ENCODE data around the gene GRK7. TPM values are rescaled to one million over a fixed set of nuclear protein-coding genes. Genes with fewer than 3 reads are reported as not detected.

GRK7 gene
- total and polyA plus RNA-seq, 2 of the 13 experiments (the other 11 are each of a cell fraction or from before 2014, with no cell fraction given), result not detected

DNA sequence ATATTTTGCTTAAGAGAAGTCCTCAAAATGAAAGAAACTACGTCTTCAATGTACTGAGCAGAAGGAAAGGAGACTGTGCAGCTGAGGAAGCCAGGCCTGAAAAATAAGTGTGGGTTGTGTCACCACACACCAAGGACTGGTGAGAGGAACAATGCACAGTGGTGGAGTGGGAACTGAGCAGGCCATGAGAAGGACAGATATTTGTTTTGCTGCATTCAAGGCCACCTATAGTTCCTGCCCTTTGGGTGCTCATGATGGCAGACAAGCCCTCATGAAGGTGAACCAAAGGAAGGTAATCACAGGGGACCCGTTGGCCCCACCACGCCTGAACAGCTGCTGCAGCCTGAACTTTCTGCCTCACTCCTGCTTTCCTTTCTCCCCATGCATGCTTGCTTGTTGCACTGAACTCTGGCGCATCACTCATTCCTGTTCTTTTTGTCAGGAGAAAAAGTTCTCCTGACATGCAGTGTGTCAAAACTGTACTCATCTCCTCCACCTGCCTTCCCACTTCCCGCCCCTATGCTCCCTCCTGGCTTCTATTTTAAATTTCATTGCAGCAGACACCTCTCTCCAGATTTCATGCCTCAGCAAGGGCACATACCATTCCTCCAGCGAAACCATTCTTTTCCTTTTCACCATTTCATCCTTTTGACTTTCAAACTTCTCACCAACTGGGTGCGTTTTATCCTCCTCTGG lies 27.3 kb upstream of the GRK7 start (continued):
- TF ChIP-seq, protein P1, sequence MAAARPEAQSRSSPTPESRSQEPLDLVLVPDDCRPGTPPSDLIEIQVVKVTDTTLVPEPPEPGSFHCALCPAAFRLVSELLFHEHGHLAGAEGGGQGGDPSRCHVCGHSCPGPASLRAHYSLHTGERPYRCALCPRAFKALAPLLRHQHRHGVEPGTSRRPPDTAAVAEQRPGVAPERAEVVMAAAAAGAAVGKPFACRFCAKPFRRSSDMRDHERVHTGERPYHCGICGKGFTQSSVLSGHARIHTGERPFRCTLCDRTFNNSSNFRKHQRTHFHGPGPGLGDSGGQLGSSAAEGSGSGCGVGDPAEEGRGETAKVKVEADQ (CRISPR knock-in tag; IDR thresholded peaks at IDR 0.05; ENCODE audit: borderline replicate concordance), result no peak
- TF ChIP-seq ELF1 (CRISPR knock-in tag; IDR thresholded peaks at IDR 0.05), result no peak
- TF ChIP-seq, protein P2, sequence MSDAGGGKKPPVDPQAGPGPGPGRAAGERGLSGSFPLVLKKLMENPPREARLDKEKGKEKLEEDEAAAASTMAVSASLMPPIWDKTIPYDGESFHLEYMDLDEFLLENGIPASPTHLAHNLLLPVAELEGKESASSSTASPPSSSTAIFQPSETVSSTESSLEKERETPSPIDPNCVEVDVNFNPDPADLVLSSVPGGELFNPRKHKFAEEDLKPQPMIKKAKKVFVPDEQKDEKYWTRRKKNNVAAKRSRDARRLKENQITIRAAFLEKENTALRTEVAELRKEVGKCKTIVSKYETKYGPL (CRISPR knock-in tag; IDR thresholded peaks at IDR 0.05), result no peak
- TF ChIP-seq, protein P3, sequence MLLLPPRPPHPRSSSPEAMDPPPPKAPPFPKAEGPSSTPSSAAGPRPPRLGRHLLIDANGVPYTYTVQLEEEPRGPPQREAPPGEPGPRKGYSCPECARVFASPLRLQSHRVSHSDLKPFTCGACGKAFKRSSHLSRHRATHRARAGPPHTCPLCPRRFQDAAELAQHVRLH (CRISPR knock-in tag; IDR thresholded peaks at IDR 0.05; ENCODE audit: borderline replicate concordance, low read depth), result peak; percentile 30; the same call in 1 of the 2 replicates
- TF ChIP-seq ZNF672 (CRISPR knock-in tag; IDR thresholded peaks at IDR 0.05), result no peak
- TF ChIP-seq, protein P4, sequence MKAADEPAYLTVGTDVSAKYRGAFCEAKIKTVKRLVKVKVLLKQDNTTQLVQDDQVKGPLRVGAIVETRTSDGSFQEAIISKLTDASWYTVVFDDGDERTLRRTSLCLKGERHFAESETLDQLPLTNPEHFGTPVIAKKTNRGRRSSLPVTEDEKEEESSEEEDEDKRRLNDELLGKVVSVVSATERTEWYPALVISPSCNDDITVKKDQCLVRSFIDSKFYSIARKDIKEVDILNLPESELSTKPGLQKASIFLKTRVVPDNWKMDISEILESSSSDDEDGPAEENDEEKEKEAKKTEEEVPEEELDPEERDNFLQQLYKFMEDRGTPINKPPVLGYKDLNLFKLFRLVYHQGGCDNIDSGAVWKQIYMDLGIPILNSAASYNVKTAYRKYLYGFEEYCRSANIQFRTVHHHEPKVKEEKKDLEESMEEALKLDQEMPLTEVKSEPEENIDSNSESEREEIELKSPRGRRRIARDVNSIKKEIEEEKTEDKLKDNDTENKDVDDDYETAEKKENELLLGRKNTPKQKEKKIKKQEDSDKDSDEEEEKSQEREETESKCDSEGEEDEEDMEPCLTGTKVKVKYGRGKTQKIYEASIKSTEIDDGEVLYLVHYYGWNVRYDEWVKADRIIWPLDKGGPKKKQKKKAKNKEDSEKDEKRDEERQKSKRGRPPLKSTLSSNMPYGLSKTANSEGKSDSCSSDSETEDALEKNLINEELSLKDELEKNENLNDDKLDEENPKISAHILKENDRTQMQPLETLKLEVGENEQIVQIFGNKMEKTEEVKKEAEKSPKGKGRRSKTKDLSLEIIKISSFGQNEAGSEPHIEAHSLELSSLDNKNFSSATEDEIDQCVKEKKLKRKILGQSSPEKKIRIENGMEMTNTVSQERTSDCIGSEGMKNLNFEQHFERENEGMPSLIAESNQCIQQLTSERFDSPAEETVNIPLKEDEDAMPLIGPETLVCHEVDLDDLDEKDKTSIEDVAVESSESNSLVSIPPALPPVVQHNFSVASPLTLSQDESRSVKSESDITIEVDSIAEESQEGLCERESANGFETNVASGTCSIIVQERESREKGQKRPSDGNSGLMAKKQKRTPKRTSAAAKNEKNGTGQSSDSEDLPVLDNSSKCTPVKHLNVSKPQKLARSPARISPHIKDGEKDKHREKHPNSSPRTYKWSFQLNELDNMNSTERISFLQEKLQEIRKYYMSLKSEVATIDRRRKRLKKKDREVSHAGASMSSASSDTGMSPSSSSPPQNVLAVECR (CRISPR knock-in tag; IDR thresholded peaks at IDR 0.05; ENCODE audit: borderline replicate concordance), result 0 out of 2 replicates have a peak, but pooled peaks have one; percentile 25
- TF ChIP-seq, protein P5, sequence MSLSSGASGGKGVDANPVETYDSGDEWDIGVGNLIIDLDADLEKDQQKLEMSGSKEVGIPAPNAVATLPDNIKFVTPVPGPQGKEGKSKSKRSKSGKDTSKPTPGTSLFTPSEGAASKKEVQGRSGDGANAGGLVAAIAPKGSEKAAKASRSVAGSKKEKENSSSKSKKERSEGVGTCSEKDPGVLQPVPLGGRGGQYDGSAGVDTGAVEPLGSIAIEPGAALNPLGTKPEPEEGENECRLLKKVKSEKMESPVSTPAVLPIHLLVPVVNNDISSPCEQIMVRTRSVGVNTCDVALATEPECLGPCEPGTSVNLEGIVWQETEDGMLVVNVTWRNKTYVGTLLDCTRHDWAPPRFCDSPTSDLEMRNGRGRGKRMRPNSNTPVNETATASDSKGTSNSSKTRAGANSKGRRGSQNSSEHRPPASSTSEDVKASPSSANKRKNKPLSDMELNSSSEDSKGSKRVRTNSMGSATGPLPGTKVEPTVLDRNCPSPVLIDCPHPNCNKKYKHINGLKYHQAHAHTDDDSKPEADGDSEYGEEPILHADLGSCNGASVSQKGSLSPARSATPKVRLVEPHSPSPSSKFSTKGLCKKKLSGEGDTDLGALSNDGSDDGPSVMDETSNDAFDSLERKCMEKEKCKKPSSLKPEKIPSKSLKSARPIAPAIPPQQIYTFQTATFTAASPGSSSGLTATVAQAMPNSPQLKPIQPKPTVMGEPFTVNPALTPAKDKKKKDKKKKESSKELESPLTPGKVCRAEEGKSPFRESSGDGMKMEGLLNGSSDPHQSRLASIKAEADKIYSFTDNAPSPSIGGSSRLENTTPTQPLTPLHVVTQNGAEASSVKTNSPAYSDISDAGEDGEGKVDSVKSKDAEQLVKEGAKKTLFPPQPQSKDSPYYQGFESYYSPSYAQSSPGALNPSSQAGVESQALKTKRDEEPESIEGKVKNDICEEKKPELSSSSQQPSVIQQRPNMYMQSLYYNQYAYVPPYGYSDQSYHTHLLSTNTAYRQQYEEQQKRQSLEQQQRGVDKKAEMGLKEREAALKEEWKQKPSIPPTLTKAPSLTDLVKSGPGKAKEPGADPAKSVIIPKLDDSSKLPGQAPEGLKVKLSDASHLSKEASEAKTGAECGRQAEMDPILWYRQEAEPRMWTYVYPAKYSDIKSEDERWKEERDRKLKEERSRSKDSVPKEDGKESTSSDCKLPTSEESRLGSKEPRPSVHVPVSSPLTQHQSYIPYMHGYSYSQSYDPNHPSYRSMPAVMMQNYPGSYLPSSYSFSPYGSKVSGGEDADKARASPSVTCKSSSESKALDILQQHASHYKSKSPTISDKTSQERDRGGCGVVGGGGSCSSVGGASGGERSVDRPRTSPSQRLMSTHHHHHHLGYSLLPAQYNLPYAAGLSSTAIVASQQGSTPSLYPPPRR (CRISPR knock-in tag; IDR thresholded peaks at IDR 0.05; ENCODE audit: borderline replicate concordance), result no peak
- no peak for TF ChIP-seq ATAD3A (CRISPR knock-in tag; IDR thresholded peaks at IDR 0.05)
- TF ChIP-seq SNRNP70 (IDR thresholded peaks at IDR 0.05; ENCODE audit: low read depth, low read length), result no peak
- TF ChIP-seq NCOA2 (CRISPR knock-in tag; IDR thresholded peaks at IDR 0.05), result peak; percentile 20; the same call in 1 of the 2 replicates
- TF ChIP-seq CC2D1A (CRISPR knock-in tag; IDR thresholded peaks at IDR 0.05), result no peak
